Fibroblast of the aortic adventitia (primary cell): ENCODE data around the gene EXOC6B. TPM values are rescaled to one million over a fixed set of nuclear protein-coding genes. Genes with fewer than 3 reads are reported as not detected.
A peak's percentile ranks its signal among the peaks of the same experiment; 100 is the strongest.

Experiments
- DNase-seq: peaks from one replicate; pipeline ENCODE4 v3.0.0-alpha.2; 2010; ENCODE audit warnings: low read depth
- H3K4me3 ChIP-seq: 2 replicates; pipeline ENCODE4 v1.5.1; 2011; ENCODE audit warnings: low read depth, mild to moderate bottlenecking, control low read depth, low read length, moderate library complexity
- total RNA-seq: library from RNA; depleted of rRNA; stranded (reverse); fragments of >200 nt; gene quantifications from 2 replicates; pipeline ENCODE4 v1.2.3, GENCODE V29; 2012; ENCODE audit warnings: low replicate concordance
- TF ChIP-seq, protein P1 (sequence below): IDR thresholded peaks from 2 replicates; pipeline ENCODE4 v1.5.1; 2011; ENCODE audit warnings: mild to moderate bottlenecking, low read length, control low read depth, inconsistent platforms; ENCODE audit not compliant: insufficient read depth

Gene EXOC6B
- total RNA-seq, 1 donor, result 30.2 TPM

DNA sequence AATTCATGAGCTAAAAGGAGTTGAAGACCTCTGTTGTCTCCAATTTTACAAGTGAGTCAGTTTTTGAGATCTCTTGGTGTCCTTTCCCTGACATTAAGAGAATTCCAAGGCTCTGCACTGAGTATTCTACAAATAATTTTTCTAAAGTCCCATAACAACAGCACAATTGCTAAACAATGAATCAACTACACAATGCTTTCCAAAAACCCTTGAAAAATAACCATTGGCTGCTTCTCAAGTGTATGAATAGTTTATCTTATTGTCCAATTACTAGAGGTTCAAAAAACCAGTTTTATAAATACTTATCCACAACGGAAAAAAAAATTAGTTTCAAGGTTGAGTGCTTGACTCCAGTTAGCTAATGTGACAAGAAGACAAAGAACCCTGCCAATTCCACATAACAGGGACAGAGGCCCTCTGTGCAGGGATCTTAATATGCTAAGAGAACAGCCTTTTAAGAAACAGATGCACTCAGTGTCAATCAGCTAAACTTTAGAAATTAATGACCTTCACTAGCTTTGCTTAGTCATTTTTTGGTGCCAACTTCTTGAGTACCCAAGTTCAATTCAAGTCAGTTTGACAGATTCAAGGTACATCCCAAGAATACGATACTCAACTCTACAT lies 411.6 kb downstream of the EXOC6B start:
- TF ChIP-seq, protein P1, sequence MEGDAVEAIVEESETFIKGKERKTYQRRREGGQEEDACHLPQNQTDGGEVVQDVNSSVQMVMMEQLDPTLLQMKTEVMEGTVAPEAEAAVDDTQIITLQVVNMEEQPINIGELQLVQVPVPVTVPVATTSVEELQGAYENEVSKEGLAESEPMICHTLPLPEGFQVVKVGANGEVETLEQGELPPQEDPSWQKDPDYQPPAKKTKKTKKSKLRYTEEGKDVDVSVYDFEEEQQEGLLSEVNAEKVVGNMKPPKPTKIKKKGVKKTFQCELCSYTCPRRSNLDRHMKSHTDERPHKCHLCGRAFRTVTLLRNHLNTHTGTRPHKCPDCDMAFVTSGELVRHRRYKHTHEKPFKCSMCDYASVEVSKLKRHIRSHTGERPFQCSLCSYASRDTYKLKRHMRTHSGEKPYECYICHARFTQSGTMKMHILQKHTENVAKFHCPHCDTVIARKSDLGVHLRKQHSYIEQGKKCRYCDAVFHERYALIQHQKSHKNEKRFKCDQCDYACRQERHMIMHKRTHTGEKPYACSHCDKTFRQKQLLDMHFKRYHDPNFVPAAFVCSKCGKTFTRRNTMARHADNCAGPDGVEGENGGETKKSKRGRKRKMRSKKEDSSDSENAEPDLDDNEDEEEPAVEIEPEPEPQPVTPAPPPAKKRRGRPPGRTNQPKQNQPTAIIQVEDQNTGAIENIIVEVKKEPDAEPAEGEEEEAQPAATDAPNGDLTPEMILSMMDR, result no peak
- H3K4me3 ChIP-seq, result no peak overlapping the region
- peak; percentile 80 for DNase-seq

DNA sequence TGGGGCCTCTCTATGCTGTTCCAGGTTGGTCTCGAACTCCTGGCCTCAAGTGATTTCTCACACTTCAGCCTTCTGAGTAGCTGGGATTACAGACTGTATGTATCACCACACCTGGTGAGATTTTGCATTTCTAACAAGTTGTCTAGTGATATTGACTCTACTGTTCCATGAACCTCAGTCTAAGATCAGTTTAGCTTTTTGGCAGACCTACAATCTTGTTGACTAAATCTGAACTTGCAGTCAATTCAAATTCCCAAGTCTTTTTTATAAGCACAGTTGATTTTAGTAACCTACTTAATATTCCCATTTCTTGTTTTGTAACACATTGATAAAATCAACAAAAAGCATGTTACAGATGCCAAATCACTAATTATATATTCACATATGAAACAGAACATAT lies 412.1 kb downstream of the EXOC6B start:
- H3K4me3 ChIP-seq, result no peak overlapping the region
- TF ChIP-seq, protein P1, result no peak
- no peak for DNase-seq

DNA sequence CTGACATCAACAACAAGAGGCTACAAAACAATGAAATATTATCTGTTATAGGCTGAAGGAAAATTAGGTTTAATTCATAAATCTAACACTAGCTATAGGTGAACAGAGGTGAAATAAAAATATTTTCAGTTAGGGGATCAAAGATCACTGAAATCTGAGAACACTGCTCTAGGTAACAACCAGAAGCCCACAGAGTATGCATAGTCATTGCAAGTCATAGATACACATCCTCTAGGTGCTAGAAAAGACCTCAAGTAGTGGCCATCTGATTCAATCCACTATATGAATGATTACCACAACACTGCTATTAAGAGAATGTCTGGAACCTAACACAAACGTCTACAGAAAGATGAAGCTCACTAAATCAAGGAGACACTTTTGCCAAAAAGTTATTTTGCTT lies 413.6 kb downstream of the EXOC6B start:
- DNase-seq, result no peak
- no peak overlapping the region for H3K4me3 ChIP-seq
- TF ChIP-seq, protein P1, result no peak

DNA sequence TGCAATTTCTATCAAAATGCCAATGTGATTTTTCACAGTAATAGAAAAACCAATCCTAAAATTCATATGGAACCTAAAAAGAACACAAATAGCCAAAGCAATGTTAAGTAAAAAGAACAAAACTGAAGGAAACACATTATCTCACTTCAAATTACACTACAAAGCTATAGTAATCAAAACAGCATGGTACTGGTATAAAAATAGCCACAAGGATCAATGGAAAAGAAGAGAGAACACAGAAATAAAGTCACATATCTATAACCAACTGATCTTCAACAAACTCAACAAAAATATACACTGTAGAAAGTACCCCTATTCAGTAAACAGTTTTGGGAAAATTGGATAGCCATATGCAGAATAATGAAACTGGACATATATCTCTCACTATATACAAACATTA lies 426.0 kb downstream of the EXOC6B start:
- TF ChIP-seq, protein P1, result no peak
- no peak for DNase-seq
- H3K4me3 ChIP-seq, result no peak overlapping the region

DNA sequence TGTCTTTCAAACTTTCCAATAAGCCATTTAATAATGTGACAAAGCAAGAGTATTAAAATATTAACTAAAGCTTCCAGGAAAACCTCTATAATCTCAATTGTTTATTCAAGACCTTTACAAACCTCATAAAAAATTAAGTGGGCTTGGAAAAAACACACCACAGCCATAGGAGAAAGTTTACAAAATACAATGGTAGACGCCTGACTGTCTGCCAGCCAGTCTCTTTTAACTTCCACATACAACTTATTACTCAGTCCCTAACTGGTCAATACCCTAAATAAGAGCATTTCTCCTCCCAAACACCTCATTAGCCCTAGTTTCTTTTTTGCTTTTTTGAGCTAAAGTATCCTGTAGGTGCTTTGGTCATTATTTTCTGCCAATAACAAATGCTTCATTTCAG lies 430.7 kb downstream of the EXOC6B start:
- TF ChIP-seq, protein P1, result no peak
- H3K4me3 ChIP-seq, result no peak overlapping the region
- no peak for DNase-seq

DNA sequence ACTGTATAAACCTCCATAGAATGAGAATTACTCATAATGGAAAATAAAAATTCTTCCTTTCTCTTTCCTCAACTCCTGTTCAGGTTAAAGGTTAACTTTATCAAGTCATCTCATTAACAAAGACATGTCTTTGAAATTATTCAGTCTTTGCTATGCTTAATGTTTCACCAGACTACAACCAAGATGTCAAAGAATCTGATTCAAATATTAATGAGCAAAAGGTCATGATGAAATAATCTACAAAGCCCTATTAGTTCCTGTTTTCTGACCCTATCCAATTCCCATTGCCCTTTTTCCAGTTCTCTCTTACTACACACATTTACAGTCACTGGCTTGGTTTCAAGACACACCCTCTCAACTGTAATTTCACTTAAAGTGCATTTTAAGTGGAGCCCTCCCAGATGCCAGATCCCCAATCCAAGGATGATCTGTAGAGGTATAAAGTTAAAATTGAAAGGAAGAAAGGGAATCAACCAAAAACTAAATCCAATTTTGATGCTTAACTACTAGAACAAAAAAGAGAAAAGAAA lies 431.2 kb downstream of the EXOC6B start:
- no peak overlapping the region for H3K4me3 ChIP-seq
- TF ChIP-seq, protein P1, result no peak
- no peak for DNase-seq

DNA sequence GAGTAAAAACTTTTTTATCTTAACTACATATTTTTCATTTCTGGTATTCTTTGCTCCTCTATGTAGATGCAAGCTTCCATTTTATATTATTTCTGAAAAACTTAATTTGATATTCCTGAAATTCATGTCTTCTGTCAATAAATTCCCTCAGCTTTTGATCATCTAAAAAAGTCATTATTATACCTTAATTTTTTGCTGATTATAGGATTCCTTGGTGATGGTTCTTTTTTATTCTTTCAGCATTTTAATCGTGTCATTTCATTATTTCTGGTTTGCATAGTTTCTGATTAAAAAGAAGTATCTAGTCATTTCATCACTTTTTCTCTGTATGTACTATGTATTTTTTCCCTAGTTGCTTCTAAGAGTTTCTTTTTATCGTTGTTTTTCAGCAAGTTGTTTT lies 436.4 kb downstream of the EXOC6B start:
- H3K4me3 ChIP-seq, result no peak overlapping the region
- TF ChIP-seq, protein P1, result no peak
- no peak for DNase-seq
